H7 (cell line): ENCODE measurements around the gene OBSCN. TPM values are rescaled to one million over a fixed set of nuclear protein-coding genes. Genes with fewer than 3 reads are reported as not detected.
"Not testable (repeated sequence)": the region's sequence is repeated elsewhere in the genome, so short reads cannot be mapped to it uniquely, and the experiment has no call there.

Source experiments
- DNase-seq: peaks from one replicate; pipeline ENCODE4 v3.0.0; 2012
- H3K27me3 ChIP-seq: 2 replicates; pipeline ENCODE4 v1.6.0; 2011; ENCODE audit warnings: mild to moderate bottlenecking, low read length; ENCODE audit not compliant: control insufficient read depth, insufficient read depth
- H3K36me3 ChIP-seq: replicated peaks from 2 replicates; pipeline ENCODE4 v1.5.1; 2011; ENCODE audit warnings: low read length; ENCODE audit not compliant: control insufficient read depth, insufficient read depth
- H3K4me3 ChIP-seq: 2 replicates; pipeline ENCODE4 v1.5.1; 2011; ENCODE audit warnings: low read depth, mild to moderate bottlenecking, control low read depth, low read length, moderate library complexity; ENCODE audit not compliant: insufficient read depth
- total RNA-seq: library from RNA; depleted of rRNA; stranded (reverse); fragments of >200 nt; shearing (Covaris generic); gene quantifications from 2 replicates; pipeline ENCODE4 v1.2.3, GENCODE V29; 2014

Gene OBSCN
- total RNA-seq, 1 experiment from 2014 or later, result 18.9 TPM

DNA sequence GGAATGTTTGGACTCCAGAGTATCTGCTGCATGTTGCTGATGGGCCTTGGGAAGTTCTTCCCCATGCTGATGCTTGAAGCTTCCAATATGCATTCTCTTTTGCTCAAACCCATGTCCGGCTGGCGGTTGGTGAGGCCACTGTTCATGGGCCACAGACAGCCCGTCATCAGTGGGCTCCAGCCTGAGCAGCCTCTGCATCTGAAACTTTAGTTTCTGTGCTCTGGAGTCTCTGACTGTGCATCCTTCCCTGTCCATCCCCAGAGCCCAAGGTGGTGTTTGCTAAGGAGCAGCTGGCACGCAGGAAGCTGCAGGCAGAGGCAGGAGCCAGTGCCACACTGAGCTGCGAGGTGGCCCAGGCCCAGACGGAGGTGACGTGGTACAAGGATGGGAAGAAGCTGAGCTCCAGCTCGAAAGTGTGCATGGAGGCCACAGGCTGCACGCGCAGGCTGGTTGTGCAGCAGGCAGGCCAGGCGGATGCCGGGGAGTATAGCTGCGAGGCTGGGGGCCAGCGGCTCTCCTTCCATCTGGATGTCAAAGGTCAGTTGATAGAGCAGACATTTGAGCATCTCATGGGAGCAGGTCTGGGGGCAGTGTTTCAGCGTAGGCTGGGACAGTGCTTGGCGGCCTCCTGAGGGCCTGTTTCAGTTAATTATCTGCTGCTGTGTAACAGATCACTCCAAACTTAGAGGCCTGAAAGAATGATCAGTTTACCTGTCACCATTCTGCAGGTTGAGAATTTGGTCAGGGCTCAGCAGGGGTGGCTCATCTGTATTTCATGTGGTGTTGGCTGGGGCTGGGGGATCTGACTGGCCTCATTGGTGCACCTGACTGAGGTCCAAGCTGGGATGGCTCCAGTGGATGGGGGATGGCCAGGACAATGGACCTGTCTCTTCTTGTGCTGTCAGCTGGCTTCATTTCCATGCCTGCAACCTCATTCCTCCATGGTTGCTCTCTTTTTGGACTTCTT lies 16.6 kb downstream of the OBSCN start:
- H3K4me3 ChIP-seq, result no peak overlapping the region
- no peaks in the 10 kb centered on the region for H3K27me3 ChIP-seq
- no peak for DNase-seq
- peaks cover 27% of the 10 kb centered on the region for H3K36me3 ChIP-seq

DNA sequence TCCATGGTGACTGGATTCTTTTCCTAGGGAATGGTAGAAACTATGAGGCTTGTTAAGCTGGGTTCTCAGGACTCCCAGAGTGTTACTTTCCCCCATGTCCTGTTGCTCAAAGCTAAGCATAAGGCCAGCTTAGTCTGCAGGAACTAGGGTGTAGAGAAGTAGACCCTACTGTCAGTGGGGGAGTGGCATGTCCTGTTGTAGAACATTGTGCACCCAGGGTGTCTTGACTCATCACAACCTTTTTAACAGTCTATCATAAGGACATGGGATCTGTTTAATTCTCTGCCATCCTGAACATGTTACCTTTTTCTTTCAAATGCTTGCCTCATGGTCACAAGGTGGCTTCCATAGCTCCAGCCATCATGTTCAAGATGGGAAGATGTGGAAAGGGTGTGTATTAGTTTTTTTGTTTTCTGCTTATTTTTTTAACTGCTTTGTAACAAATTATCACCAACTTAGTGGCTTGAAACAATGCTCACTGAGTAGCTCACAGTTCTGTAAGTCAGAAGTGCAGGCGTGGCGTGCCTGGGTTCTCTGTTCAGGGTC lies 17.4 kb downstream of the OBSCN start:
- Histone ChIP-seq H3K36me3 (peaks cover 22% of the 10 kb centered on the region), H3K27me3 (no peaks in the 10 kb centered on the region), H3K4me3 (no peak overlapping the region)
- DNase-seq, result no peak

DNA sequence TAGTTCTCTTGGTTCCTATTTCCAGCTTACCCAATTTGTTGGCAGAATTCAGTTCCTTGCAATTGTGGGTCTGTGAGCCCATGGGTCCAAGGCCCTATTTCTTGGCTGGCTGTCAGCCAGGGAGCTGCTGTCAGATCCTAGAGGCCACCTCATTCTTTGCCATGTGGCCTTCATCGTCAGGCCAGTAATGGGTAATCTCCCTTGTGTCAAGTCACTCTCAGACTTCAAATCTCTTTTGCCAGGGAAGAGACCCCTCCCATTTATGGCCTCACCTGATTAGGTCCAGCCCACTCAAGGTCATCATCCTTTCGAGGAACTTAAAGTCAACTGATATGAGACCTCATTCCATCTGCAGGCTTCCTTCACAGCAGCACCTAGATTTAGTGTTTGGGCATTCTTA lies 17.9 kb downstream of the OBSCN start:
- no peak for DNase-seq
- Histone ChIP-seq H3K4me3 (no peak overlapping the region), H3K27me3 (no peaks in the 10 kb centered on the region), H3K36me3 (peaks cover 20% of the 10 kb centered on the region)

DNA sequence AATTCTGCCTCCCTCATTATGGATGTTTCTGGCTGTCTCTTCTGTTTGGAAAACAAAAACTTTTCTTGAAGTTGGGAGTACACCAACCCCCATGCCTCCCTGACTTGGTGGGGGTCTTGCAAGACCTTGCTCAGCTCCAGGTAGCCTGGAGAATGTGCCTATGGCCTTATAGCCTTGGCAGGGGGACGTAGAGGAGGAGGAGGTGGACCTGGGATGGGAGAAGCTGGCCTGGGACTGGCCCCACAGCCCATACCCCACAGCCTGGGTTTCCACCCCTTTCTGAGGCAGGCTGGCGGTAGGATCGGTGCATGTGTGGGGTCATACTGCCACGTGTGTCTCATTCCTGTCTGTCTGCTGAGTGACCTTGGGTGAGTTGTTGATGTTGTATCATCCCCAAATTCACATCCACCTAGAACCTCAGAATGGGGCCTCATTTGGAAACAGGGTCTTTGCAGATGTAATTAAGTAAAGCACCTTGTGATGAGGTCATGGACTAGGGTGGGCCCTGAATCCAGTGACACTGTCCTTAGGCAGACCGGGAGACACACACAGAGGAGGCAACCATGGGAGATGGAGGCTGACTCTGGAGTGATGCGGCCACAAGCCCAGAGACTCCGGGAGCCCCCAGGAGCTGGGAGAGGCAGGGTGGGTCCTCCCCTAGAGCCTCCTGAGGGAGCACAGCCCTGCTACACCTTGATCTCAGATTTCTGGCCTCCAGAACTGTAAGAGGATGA lies 18.5 kb downstream of the OBSCN start:
- peaks cover 20% of the 10 kb centered on the region for H3K36me3 ChIP-seq
- DNase-seq, result no peak
- no peak overlapping the region for H3K4me3 ChIP-seq
- no peaks in the 10 kb centered on the region for H3K27me3 ChIP-seq

DNA sequence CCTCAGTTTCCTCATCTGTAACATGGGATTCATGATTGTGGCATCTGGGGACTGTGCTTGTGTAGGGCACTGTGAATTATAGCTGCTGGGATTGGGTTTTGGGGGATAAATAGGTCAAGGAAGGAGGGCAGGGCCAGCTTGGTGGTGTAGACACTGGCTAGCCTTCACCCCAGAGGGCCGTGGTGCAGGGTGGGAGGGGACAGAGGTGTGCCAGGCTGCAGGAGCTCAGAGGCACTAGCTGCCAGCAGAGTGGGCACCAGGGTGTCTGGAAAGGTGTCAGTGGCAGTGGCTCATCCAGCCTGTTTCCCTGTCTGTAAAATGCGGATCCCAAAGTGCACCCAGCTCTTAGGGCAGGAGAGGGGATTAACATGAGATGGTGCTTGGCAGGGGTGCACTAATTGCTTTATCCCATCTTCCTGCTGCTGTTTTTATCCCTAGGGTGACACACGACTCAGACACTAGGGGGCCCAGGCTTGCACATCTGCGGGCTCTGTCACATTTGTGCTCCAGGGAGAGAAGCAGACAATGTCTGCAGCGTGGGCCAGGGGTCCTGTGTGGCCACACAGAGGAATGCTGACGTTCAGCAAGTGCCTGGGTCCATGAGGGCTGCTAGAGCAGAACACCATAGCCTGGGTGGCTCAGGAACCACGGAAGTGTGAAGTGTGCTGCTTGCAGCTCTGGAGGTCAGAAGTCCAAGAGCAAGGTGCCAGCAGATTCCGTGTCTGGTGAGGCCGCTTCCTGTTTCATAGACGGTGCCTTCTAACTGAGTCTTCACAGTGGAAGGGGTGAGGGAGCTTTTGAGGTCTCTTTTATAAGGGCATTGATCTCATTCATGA lies 19.3 kb downstream of the OBSCN start:
- no peak overlapping the region for H3K4me3 ChIP-seq
- H3K36me3 ChIP-seq, result peaks cover 20% of the 10 kb centered on the region
- no peak for DNase-seq
- H3K27me3 ChIP-seq, result no peaks in the 10 kb centered on the region

DNA sequence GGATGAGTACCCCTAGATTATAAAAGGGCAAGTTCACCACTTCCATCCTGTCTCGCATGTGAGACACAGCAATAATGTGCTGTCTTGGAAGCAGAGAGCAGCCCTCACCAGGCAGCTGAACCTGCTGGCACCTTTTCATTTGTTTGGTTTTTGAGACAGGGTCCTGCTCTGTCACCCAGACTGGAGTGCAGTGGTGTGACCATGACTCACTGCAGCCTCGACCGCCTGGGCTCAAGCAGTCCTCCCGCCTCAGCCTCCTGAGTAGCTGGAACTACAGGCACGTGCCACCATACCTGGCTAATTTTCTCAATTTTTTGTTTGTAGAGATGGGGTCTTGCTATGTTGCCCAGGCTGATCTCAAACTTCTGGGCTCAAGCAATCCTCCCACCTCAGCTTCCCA lies 20.3 kb downstream of the OBSCN start:
- not testable (repeated sequence) for H3K27me3 ChIP-seq, DNase-seq, H3K4me3 ChIP-seq
- peaks cover 18% of the 10 kb centered on the region for H3K36me3 ChIP-seq

DNA sequence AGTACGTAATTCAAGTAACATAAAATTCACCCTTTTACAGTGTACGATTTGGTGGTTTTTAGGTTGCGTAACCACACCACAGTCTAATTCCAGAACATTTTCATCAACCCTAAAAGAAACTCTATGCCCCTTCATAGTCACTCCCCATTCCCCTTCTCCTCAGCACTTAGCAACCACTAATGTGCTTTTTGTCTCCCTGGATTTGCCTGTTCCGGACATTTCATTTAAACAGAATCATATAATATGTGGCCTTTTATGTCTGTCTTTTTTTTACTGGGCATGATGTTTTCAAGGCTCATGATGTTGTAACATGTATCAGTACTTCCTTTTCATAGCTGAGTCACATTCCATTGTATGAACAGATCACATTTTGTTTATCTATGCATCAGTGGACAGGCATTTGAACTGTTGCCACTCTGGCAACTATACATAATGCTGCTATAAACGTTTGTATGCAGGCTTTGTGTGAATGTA lies 20.8 kb downstream of the OBSCN start:
- H3K36me3 ChIP-seq, result peaks cover 18% of the 10 kb centered on the region
- no peak overlapping the region for H3K4me3 ChIP-seq
- H3K27me3 ChIP-seq, result no peaks in the 10 kb centered on the region
- DNase-seq, result no peak

DNA sequence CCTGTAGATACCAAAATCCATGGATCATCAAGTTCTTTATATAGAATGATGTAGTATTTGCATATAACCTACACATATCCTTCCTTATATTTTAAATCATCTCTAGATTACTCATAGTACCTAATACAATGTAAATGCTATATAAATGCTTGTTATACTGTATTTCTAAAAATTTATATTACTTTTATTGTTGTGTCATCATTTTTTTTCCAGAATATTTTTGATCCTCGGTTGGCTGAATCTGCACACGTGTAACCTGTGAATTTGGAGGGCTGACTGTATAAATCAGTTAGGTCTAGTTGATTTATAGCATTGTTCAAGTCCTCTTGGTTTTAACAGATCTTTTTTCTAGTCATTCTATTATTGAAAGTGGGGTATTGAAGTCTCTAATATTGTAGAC lies 23.3 kb downstream of the OBSCN start:
- H3K36me3 ChIP-seq, result peaks cover 6% of the 10 kb centered on the region
- no peak overlapping the region for H3K4me3 ChIP-seq

DNA sequence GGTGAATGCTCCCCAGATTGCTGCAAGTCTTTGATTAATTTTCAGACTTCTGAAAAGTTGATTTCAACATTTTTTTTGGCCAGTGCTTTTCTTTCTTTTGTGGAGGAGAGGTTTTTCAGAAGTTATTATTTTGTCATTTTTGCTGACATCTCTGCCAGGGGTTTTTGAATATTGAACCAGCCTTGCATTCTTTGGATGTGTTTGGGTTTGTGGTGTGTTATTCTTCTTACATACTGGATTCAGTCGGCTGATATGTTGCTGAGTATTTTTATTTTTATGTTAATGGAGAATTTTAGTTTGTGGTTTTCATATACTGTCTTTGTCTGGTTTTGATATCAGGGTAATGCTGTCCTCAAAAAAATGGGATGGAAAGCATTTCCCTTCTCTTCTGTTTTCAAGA lies 25.3 kb downstream of the OBSCN start:
- Histone ChIP-seq H3K27me3 (no peaks in the 10 kb centered on the region), H3K36me3 (peaks cover under 1% of the 10 kb centered on the region), H3K4me3 (no peak overlapping the region)
- no peak for DNase-seq

More for the DNA sequence above, 23.3 kb downstream of the OBSCN start:
- DNase-seq, result no peak
- no peaks in the 10 kb centered on the region for H3K27me3 ChIP-seq

DNA sequence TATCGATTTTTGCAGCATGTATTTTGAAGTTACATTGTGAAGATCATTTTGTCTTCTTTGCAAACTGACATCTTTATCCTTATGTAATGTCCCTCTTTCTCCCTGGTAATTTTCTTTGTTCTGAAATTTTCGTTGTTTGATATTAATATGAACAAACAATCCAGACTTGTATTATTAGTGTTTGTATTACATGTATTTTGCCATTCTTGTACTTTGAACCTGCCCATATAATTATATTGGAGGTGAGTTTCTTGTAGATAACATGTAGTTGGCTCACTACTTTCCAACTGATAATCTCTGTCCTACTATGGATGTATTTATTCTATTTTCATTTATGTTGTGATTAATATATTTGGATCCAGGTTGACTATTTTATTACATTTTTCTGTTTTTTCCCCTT lies 27.1 kb downstream of the OBSCN start:
- H3K36me3 ChIP-seq, result peaks cover 7% of the 10 kb centered on the region
- DNase-seq, result no peak
- no peaks in the 10 kb centered on the region for H3K27me3 ChIP-seq
- no peak overlapping the region for H3K4me3 ChIP-seq

DNA sequence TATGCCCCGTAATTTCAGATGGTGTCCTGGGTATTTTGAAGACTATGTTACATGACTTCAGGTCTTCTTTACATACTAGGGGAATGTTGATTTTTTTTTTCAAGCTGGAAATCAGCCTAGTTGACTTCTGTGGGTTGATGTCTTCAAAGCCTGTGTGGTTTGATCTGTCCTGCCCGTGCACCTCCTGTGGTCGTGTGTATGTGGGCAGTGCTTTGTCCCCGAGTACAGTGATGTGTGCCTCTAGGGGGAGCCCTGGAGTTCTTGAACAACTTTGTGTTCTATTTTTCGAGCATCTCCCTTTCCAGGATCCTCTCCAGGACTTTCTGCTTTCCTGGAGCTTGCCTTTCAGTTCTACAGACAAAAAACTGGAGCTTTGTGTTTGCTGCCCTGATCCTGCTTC lies 28.9 kb downstream of the OBSCN start:
- DNase-seq, result peak; percentile 86
- Histone ChIP-seq H3K36me3 (peaks cover 14% of the 10 kb centered on the region), H3K27me3 (no peaks in the 10 kb centered on the region), H3K4me3 (no peak overlapping the region)

DNA sequence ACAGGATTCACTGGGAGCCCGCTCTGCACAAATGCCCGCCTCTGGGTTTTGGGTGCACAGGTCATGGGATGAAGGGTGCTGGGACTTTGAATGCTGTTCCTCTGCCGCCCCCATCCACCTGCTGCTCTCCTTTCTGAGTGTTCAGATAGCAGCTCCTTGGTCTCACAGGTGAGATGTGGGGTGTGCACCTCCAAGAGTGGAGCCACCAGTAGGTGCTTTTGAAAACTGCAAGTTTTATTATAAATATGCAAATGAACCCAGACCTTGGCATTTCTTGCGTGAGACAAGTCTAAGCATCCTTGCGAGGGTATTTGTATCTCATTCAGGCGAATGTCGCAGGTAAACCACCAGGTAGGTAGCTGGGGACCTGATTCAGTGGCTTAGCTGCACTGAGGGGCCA lies 30.2 kb downstream of the OBSCN start:
- Histone ChIP-seq H3K36me3 (peaks cover 14% of the 10 kb centered on the region), H3K27me3 (no peaks in the 10 kb centered on the region), H3K4me3 (no peak overlapping the region)
- no peak for DNase-seq

DNA sequence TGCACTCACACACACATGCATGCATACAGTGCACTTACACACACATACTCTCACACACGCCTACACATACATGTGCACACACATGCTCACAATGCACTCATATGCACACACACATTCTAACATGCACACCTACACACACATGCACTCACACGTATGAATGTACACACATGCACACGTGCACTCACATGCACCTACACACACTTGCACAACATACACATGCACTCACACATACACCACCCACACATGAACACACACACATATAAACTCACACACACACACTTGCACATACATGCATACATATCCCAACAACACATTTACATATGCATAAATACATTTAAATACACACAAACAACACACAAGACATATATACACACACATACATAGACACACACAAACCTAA lies 30.6 kb downstream of the OBSCN start:
- H3K27me3 ChIP-seq, result no peaks in the 10 kb centered on the region
- no peak overlapping the region for H3K4me3 ChIP-seq
- no peak for DNase-seq
- peaks cover 18% of the 10 kb centered on the region for H3K36me3 ChIP-seq
